ENCODE measurements around the gene FNDC7. TPM values are rescaled to one million over a fixed set of nuclear protein-coding genes. Genes with fewer than 3 reads are reported as not detected.

Gene FNDC7
- total RNA-seq, 2 experiments from 2014 or later, result not detected

DNA sequence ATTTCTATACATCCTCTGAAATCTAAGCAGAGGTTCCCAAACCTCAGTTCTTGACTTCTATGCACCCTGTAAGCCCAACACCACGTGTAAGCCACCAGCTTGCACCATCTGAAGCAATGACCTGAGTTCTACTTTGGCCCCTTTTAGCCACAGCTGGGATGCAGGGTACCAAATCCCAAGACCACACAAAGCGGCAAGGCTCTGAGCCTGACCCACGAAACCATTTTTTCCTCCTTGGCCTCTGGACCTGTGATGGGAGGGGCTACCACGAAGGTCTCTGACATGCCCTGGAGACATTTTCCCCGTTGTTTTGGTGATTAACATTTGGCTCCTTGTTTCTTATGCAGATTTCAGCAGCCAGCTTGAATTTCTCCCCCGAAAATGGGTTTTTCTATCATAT, 72.6 kb downstream of the FNDC7 start:
- CTCF ChIA-PET (ENCODE audit: unreplicated experiment), result no interaction called here

GRCh38 chr1:108785880-108786279, 73.2 kb downstream of the FNDC7 start:
- Histone ChIP-seq H4K20me1 (ENCODE audit: insufficient read depth, low read length) (no peaks in the 10 kb centered on the region), H3K9me3 (ENCODE audit: low read length) (peaks cover 24% of the 10 kb centered on the region), H3K4me3 (ENCODE audit: low read depth, low read length, poor library complexity, severe bottlenecking) (no peak overlapping the region), H2AFZ (ENCODE audit: low read length) (no peak overlapping the region), H3K4me1 (ENCODE audit: insufficient read depth, low read length, poor library complexity, severe bottlenecking) (no peaks in the 10 kb centered on the region), H3K36me3 (ENCODE audit: insufficient read depth, low read length) (peaks cover 60% of the 10 kb centered on the region), H3K4me2 (ENCODE audit: low read length) (no peak overlapping the region), H3K9me2 (ENCODE audit: insufficient read depth, low read length) (no peaks in the 10 kb centered on the region), H3K79me2 (ENCODE audit: insufficient read depth, low read depth, low read length) (no peaks in the 10 kb centered on the region), H3K27ac (ENCODE audit: low read depth, low read length, poor library complexity, severe bottlenecking) (no peak overlapping the region)
- ChIA-PET CTCF (ENCODE audit: unreplicated experiment) (no interaction called here), POLR2A (no interaction called here)
- DNase-seq (ENCODE audit: low spot score), result no peak
- TF ChIP-seq EZH2phosphoT487 (IDR thresholded peaks at IDR 0.05; ENCODE audit: borderline replicate concordance, low read depth, low read length) (no peak), CTCF (conservative IDR thresholded peaks at IDR 0.05; ENCODE audit: low read length) (no peak)
- intact Hi-C loops (cut with micrococcal nuclease; ENCODE audit: unreplicated experiment), result no loop called here
- no TSS peak for BruUV-seq (replicated peaks)

More for the DNA sequence above, 72.6 kb downstream of the FNDC7 start:
- no peaks in the 10 kb centered on the region for H3K4me1 ChIP-seq (ENCODE audit: insufficient read depth, low read length, poor library complexity, severe bottlenecking)
- H3K9me2 ChIP-seq (ENCODE audit: insufficient read depth, low read length), result no peaks in the 10 kb centered on the region
- no peak overlapping the region for H3K4me2 ChIP-seq (ENCODE audit: low read length)
- no TSS peak for BruUV-seq (replicated peaks)
- H3K4me3 ChIP-seq (ENCODE audit: low read depth, low read length, poor library complexity, severe bottlenecking), result no peak overlapping the region
- no peak overlapping the region for H3K27ac ChIP-seq (ENCODE audit: low read depth, low read length, poor library complexity, severe bottlenecking)
- peaks cover 61% of the 10 kb centered on the region for H3K36me3 ChIP-seq (ENCODE audit: insufficient read depth, low read length)
- POLR2A ChIA-PET, result no interaction called here
- TF ChIP-seq EZH2phosphoT487 (IDR thresholded peaks at IDR 0.05; ENCODE audit: borderline replicate concordance, low read depth, low read length), result no peak
- TF ChIP-seq CTCF (conservative IDR thresholded peaks at IDR 0.05; ENCODE audit: low read length), result no peak
- no peaks in the 10 kb centered on the region for H4K20me1 ChIP-seq (ENCODE audit: insufficient read depth, low read length)
- no peaks in the 10 kb centered on the region for H3K79me2 ChIP-seq (ENCODE audit: insufficient read depth, low read depth, low read length)
- no peak overlapping the region for H2AFZ ChIP-seq (ENCODE audit: low read length)
- intact Hi-C loops (cut with micrococcal nuclease; ENCODE audit: unreplicated experiment), result no loop called here
- DNase-seq (ENCODE audit: low spot score), result peak; percentile 2
- peaks cover 24% of the 10 kb centered on the region for H3K9me3 ChIP-seq (ENCODE audit: low read length)

DNA sequence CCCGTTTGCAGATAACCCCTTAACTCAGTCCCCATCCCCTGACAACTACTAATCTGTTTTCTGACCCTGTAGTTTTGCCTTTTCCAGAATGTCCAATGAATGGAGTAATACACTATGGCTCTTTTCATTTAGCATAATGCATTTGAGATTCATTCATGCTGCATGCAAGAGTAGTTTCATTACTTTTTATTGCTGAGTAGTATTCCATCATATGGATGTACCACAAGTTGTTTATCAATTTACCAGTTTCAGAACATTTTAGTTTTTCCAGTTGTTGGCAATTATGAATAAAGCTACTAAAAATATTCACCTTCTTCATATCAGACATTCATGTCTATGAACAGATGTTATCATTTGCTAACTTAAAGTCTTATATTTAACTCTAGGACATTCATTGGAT, 79.1 kb downstream of the FNDC7 start:
- ChIA-PET POLR2A (interaction anchor here (0.9 kb wide), 1 partner anchor 25 kb away, joined by 3 read pairs; no protein-coding TSS in a partner anchor), CTCF (ENCODE audit: unreplicated experiment) (no interaction called here)
- H3K27ac ChIP-seq (ENCODE audit: low read depth, low read length, poor library complexity, severe bottlenecking), result no peak overlapping the region
- intact Hi-C loops (cut with micrococcal nuclease; ENCODE audit: unreplicated experiment), result no loop called here
- H3K36me3 ChIP-seq (ENCODE audit: insufficient read depth, low read length), result peaks cover 47% of the 10 kb centered on the region
- H3K4me1 ChIP-seq (ENCODE audit: insufficient read depth, low read length, poor library complexity, severe bottlenecking), result no peaks in the 10 kb centered on the region
- H3K4me2 ChIP-seq (ENCODE audit: low read length), result no peak overlapping the region
- DNase-seq (ENCODE audit: low spot score), result no peak
- no peaks in the 10 kb centered on the region for H4K20me1 ChIP-seq (ENCODE audit: insufficient read depth, low read length)
- H3K4me3 ChIP-seq (ENCODE audit: low read depth, low read length, poor library complexity, severe bottlenecking), result no peak overlapping the region
- H3K9me2 ChIP-seq (ENCODE audit: insufficient read depth, low read length), result no peaks in the 10 kb centered on the region
- H3K79me2 ChIP-seq (ENCODE audit: insufficient read depth, low read depth, low read length), result no peaks in the 10 kb centered on the region
- no TSS peak for BruUV-seq (replicated peaks)
- peaks cover 23% of the 10 kb centered on the region; the same call in 1 of the 2 replicates for H3K9me3 ChIP-seq (ENCODE audit: low read length)
- no peak overlapping the region for H2AFZ ChIP-seq (ENCODE audit: low read length)
- TF ChIP-seq CTCF (conservative IDR thresholded peaks at IDR 0.05; ENCODE audit: low read length) (no peak), EZH2phosphoT487 (IDR thresholded peaks at IDR 0.05; ENCODE audit: borderline replicate concordance, low read depth, low read length) (no peak)

Other genes starting within 250 kb of the FNDC7 start
- 21.3 and 24.7 TPM in 2 replicates for gene EEIG2, start 152.8 kb upstream of the FNDC7 start, total RNA-seq (2014; rRNA removed; shearing (Covaris generic))
- 23.1 and 27.1 TPM in 2 replicates for gene EEIG2, start 152.8 kb upstream of the FNDC7 start, total RNA-seq (2022)
- gene HENMT1, start 51.8 kb upstream of the FNDC7 start, total RNA-seq (2014; rRNA removed; shearing (Covaris generic)), result not detected in 2 replicates
- 0.35 and 0.84 TPM in 2 replicates for gene HENMT1, start 51.8 kb upstream of the FNDC7 start, total RNA-seq (2022)
- 37.7 and 47.4 TPM in 2 replicates for gene PRPF38B, start 20.6 kb upstream of the FNDC7 start, total RNA-seq (2014; rRNA removed; shearing (Covaris generic))
- gene PRPF38B, start 20.6 kb upstream of the FNDC7 start, total RNA-seq (2022), result 72.0 and 73.8 TPM in 2 replicates
- gene STXBP3, start 33.8 kb downstream of the FNDC7 start, total RNA-seq (2014; rRNA removed; shearing (Covaris generic)), result 27.7 and 28.3 TPM in 2 replicates
- gene STXBP3, start 33.8 kb downstream of the FNDC7 start, total RNA-seq (2022), result 38.2 and 45.7 TPM in 2 replicates
- not detected in 2 replicates for gene AKNAD1, start 144.2 kb downstream of the FNDC7 start, total RNA-seq (2014; rRNA removed; shearing (Covaris generic))
- gene AKNAD1, start 144.2 kb downstream of the FNDC7 start, total RNA-seq (2022), result not detected in 2 replicates
- 41.1 and 42.4 TPM in 2 replicates for gene GPSM2, start 164.1 kb downstream of the FNDC7 start, total RNA-seq (2014; rRNA removed; shearing (Covaris generic))
- gene GPSM2, start 164.1 kb downstream of the FNDC7 start, total RNA-seq (2022), result 37.9 and 42.7 TPM in 2 replicates